ENCODE measurements around the gene PCSK5.
A peak's percentile ranks its signal among the peaks of the same experiment; 100 is the strongest.
"Not testable (repeated sequence)": the region's sequence is repeated elsewhere in the genome, so short reads cannot be mapped to it uniquely, and the experiment has no call there.

Gene PCSK5
- total RNA-seq = 3.9 to 8.8 reads per million in 2 donors

- DNase-seq = peak; percentile 48
These were observed at the start of gene PCSK5 for GRCh38 chr9:75890472-75891276. Gene PCSK5 (plus strand): TSS chr9:75890673. CDS start chr9:75891182, 509 bp downstream.

- DNase-seq = no peak
These were observed 46.2 kb upstream of the PCSK5 start for GRCh38 chr9:75844321-75844720.

GRCh38 chr9:75845806-75846205, 44.7 kb upstream of the PCSK5 start:
- no peak for DNase-seq

GRCh38 chr9:75847085-75847484, 43.4 kb upstream of the PCSK5 start:
- no peak for DNase-seq

- DNase-seq = no peak
These were observed 39.8 kb upstream of the PCSK5 start for GRCh38 chr9:75850459-75851200.

- DNase-seq = no peak
These were observed 38.6 kb upstream of the PCSK5 start for GRCh38 chr9:75851917-75852316.

- DNase-seq = no peak
These were observed 37.7 kb upstream of the PCSK5 start for GRCh38 chr9:75852746-75853145.

GRCh38 chr9:75855509-75855908, 35.0 kb upstream of the PCSK5 start:
- DNase-seq = no peak

- no peak for DNase-seq
These were observed 31.9 kb upstream of the PCSK5 start for GRCh38 chr9:75858497-75859092.

GRCh38 chr9:75864266-75864665, 26.2 kb upstream of the PCSK5 start:
- DNase-seq = no peak

- DNase-seq = no peak
These were observed 24.1 kb upstream of the PCSK5 start for GRCh38 chr9:75866273-75866871.

- not testable (repeated sequence) for DNase-seq
These were observed 21.9 kb upstream of the PCSK5 start for GRCh38 chr9:75868526-75868925.

GRCh38 chr9:75869236-75869635, 21.2 kb upstream of the PCSK5 start:
- no peak for DNase-seq

- no peak for DNase-seq
These were observed 20.0 kb upstream of the PCSK5 start for GRCh38 chr9:75870450-75870849.

- DNase-seq = no peak
These were observed 18.8 kb upstream of the PCSK5 start for GRCh38 chr9:75871624-75872023.

- no peak for DNase-seq
These were observed 16.8 kb upstream of the PCSK5 start for GRCh38 chr9:75873712-75874111.

- no peak for DNase-seq
These were observed 13.4 kb upstream of the PCSK5 start for GRCh38 chr9:75876999-75877640.

- DNase-seq = no peak
These were observed 12.0 kb upstream of the PCSK5 start for GRCh38 chr9:75878488-75878860.

GRCh38 chr9:75880618-75881017, 9.9 kb upstream of the PCSK5 start:
- no peak for DNase-seq

- no peak for DNase-seq
These were observed 8.7 kb upstream of the PCSK5 start for GRCh38 chr9:75881761-75882160.

- no peak for DNase-seq
These were observed 4.8 kb upstream of the PCSK5 start for GRCh38 chr9:75885652-75886051.

- DNase-seq = no peak
These were observed 896 bp upstream of the PCSK5 start for GRCh38 chr9:75889577-75889976.

- DNase-seq = no peak
These were observed 449 bp upstream of the PCSK5 start for GRCh38 chr9:75889977-75890471.

All from activated gamma-delta T cell (primary cell).